PC-9 (cell line): ENCODE results near the gene CASS4. TPM values are rescaled to one million over a fixed set of nuclear protein-coding genes. Genes with fewer than 3 reads are reported as not detected.

Source experiments
- BruUV-seq: library from RNA; stranded (reverse); fragments of 400-500 nt; replicated peaks from 2 replicates; lab custom pipeline; 2021; lab: Mats Ljungman, UMichigan
- CTCF ChIA-PET: fragments of 300-600 bp; sonication (Branson Sonifier 250); formaldehyde crosslinking; loops from one replicate; lab custom pipeline; 2022; ENCODE audit warnings: antibody characterized with exemption; lab: Charles Lee
- POLR2A ChIA-PET: fragments of 300-600 bp; sonication (Branson Sonifier 250); formaldehyde crosslinking; loops from one replicate; lab custom pipeline; 2022; ENCODE audit warnings: antibody characterized with exemption; ENCODE audit not compliant: unreplicated experiment; lab: Charles Lee
- DNase-seq, 2 experiments: peaks; one replicate each; pipeline versions ENCODE4 v3.0.0 to v3.0.0-alpha.2; 2015 to 2022; ENCODE audit warnings: mixed read lengths in 1 of 2
- H2AFZ ChIP-seq: fragments of 200-600 bp; sonication (generic); 2 replicates; pipeline ENCODE4 v1.8.1; 2017; ENCODE audit warnings: antibody characterized with exemption
- H3F3A ChIP-seq: fragments of 200-600 bp; sonication (generic); 2 replicates; pipeline ENCODE4 v1.8.1; 2017; ENCODE audit warnings: antibody characterized with exemption, mild to moderate bottlenecking, low read depth; ENCODE audit not compliant: insufficient read depth
- H3K27ac ChIP-seq: fragments of 200-600 bp; sonication (generic); 2 replicates; pipeline ENCODE4 v1.6.1; 2016; ENCODE audit warnings: mixed run types
- H3K27me3 ChIP-seq: fragments of 200-600 bp; sonication (generic); 2 replicates; pipeline ENCODE4 v1.6.1; 2016; ENCODE audit warnings: low read depth, mixed run types; ENCODE audit not compliant: insufficient read depth
- H3K36me3 ChIP-seq: fragments of 200-600 bp; sonication (generic); 2 replicates; pipeline ENCODE4 v1.6.1; 2016; ENCODE audit warnings: low read depth, mixed run types
- H3K4me1 ChIP-seq: fragments of 200-600 bp; sonication (generic); replicated peaks from 2 replicates; pipeline ENCODE4 v1.6.1; 2016; ENCODE audit warnings: mixed run types; ENCODE audit not compliant: insufficient read depth
- H3K4me2 ChIP-seq: fragments of 200-600 bp; sonication (generic); 2 replicates; pipeline ENCODE4 v1.6.1; 2017; ENCODE audit warnings: mixed run types
- H3K4me3 ChIP-seq: fragments of 200-600 bp; sonication (generic); 2 replicates; pipeline ENCODE4 v1.6.1; 2016; ENCODE audit warnings: mixed run types
- H3K79me2 ChIP-seq: fragments of 200-600 bp; sonication (generic); 2 replicates; pipeline ENCODE4 v1.6.1; 2017; ENCODE audit warnings: low read depth, mixed run types
- H3K9me2 ChIP-seq: fragments of 200-600 bp; sonication (generic); 2 replicates; pipeline ENCODE4 v1.8.1; 2017; ENCODE audit warnings: mild to moderate bottlenecking; ENCODE audit not compliant: insufficient read depth
- H3K9me3 ChIP-seq: fragments of 200-600 bp; sonication (generic); 2 replicates; pipeline ENCODE4 v1.8.1; 2016; ENCODE audit warnings: low read depth; ENCODE audit not compliant: insufficient read depth
- H4K20me1 ChIP-seq: fragments of 200-600 bp; sonication (generic); 2 replicates; pipeline ENCODE4 v1.8.1; 2017; ENCODE audit not compliant: insufficient read depth
- CTCF ChIP-seq: fragments of 200-600 bp; sonication (generic); conservative IDR thresholded peaks from 2 replicates; pipeline ENCODE4 v1.6.1; 2017; ENCODE audit warnings: mixed run types, antibody characterized with exemption, mild to moderate bottlenecking, moderate library complexity
- EZH2 ChIP-seq: fragments of 200-600 bp; sonication (generic); IDR thresholded peaks from 2 replicates; pipeline ENCODE4 v1.8.0; 2017; ENCODE audit warnings: antibody characterized with exemption, low read depth
- intact Hi-C: fragments of 100-400 bp; cut with micrococcal nuclease; formaldehyde crosslinking; loops from one replicate; pipeline ENCODE4 v1.10.0; 2022; ENCODE audit not compliant: unreplicated experiment
- total RNA-seq: library from RNA; stranded (reverse); gene quantifications from 2 replicates; pipeline ENCODE4 v1.2.3, GENCODE V29; 2021

CASS4 gene
- total RNA-seq, 1 experiment from 2014 or later, result 0.15 TPM

- Histone ChIP-seq H3K9me2 (no peaks in the 10 kb centered on the region), H3F3A (peaks cover 20% of the 10 kb centered on the region; the same call in 1 of the 2 replicates), H3K4me1 (no peaks in the 10 kb centered on the region), H3K79me2 (peaks cover 32% of the 10 kb centered on the region), H2AFZ (no peak overlapping the region), H3K4me2 (no peak overlapping the region), H3K4me3 (no peak overlapping the region), H3K9me3 (peaks cover 3% of the 10 kb centered on the region; the same call in 1 of the 2 replicates), H3K27me3 (no peaks in the 10 kb centered on the region), H3K36me3 (peaks cover 67% of the 10 kb centered on the region), H4K20me1 (peaks cover 9% of the 10 kb centered on the region; the same call in 1 of the 2 replicates), H3K27ac (no peak overlapping the region)
- ChIA-PET CTCF (no interaction called here), POLR2A (no interaction called here)
- TF ChIP-seq CTCF (no peak), EZH2 (no peak)
- intact Hi-C loops, result no loop called here
- DNase-seq, result no peak
- BruUV-seq, result no TSS peak
Observed at GRCh38 chr20:56372850-56373249, 39.2 kb upstream of the CASS4 start.

- intact Hi-C loops, result no loop called here
- H3F3A ChIP-seq, result 0 out of 2 replicates have a peak, but pooled peaks cover 14% of the 10 kb centered on the region
- H3K4me3 ChIP-seq, result no peak overlapping the region
- H4K20me1 ChIP-seq, result peaks cover 9% of the 10 kb centered on the region; the same call in 1 of the 2 replicates
- POLR2A ChIA-PET, result no interaction called here
- peaks cover 41% of the 10 kb centered on the region for H3K79me2 ChIP-seq
- peak in 1 of 2 experiments; percentile 71 for DNase-seq
- H3K4me2 ChIP-seq, result no peak overlapping the region
- H2AFZ ChIP-seq, result no peak overlapping the region
- H3K9me3 ChIP-seq, result no peaks in the 10 kb centered on the region
- H3K27me3 ChIP-seq, result no peaks in the 10 kb centered on the region
- no peak for TF ChIP-seq CTCF
- TF ChIP-seq EZH2, result no peak
- no peaks in the 10 kb centered on the region for H3K4me1 ChIP-seq
- CTCF ChIA-PET, result no interaction called here
- H3K36me3 ChIP-seq, result peaks cover 72% of the 10 kb centered on the region
- BruUV-seq, result no TSS peak
- H3K27ac ChIP-seq, result no peak overlapping the region
- no peaks in the 10 kb centered on the region for H3K9me2 ChIP-seq
Observed at GRCh38 chr20:56373942-56374341, 38.1 kb upstream of the CASS4 start.

GRCh38 chr20:56376331-56376730 lies 35.7 kb upstream of the CASS4 start:
- 0 out of 2 replicates have a peak, but pooled peaks cover 14% of the 10 kb centered on the region for H3F3A ChIP-seq
- H3K4me3 ChIP-seq, result no peak overlapping the region
- no peak overlapping the region for H2AFZ ChIP-seq
- H3K9me2 ChIP-seq, result no peaks in the 10 kb centered on the region
- POLR2A ChIA-PET, result no interaction called here
- peaks cover 9% of the 10 kb centered on the region; the same call in 1 of the 2 replicates for H4K20me1 ChIP-seq
- H3K27ac ChIP-seq, result no peak overlapping the region
- no TSS peak for BruUV-seq
- H3K4me1 ChIP-seq, result no peaks in the 10 kb centered on the region
- H3K27me3 ChIP-seq, result no peaks in the 10 kb centered on the region
- H3K79me2 ChIP-seq, result peaks cover 43% of the 10 kb centered on the region
- H3K9me3 ChIP-seq, result no peaks in the 10 kb centered on the region
- CTCF ChIA-PET, result no interaction called here
- H3K36me3 ChIP-seq, result peaks cover 70% of the 10 kb centered on the region
- intact Hi-C loops, result no loop called here
- DNase-seq, result no peak
- H3K4me2 ChIP-seq, result no peak overlapping the region
- no peak for TF ChIP-seq CTCF
